Omental fat pad (tissue), 4 donors: ENCODE results near the gene ZAR1L. TPM values are rescaled to one million over a fixed set of nuclear protein-coding genes. Genes with fewer than 3 reads are reported as not detected.

ENCODE experiments used
- total RNA-seq, 4 donors: library from RNA; depleted of rRNA; stranded (reverse); fragments of >200 nt; gene quantifications; one replicate each; pipeline ENCODE4 v1.1.0, GENCODE V29; 2016

The ZAR1L gene
- total RNA-seq, 4 donors from 2014 or later: not detected

Other genes with a start within 250 kb of the ZAR1L start
- 1 to 10 TPM; 2.0 to 3.3 (median 2.5) TPM for gene BRCA2, start 145 bp upstream of the ZAR1L start, total RNA-seq
- 10 to 100 TPM; 10.6 to 28.4 (median 16.3) TPM for gene N4BP2L1, start 112.8 kb upstream of the ZAR1L start, total RNA-seq
- 100 to 1,000 TPM in 3 of 4 donors, 10 to 100 TPM in 1; 95.2 to 202 (median 136) TPM for gene N4BP2L2, start 223.4 kb upstream of the ZAR1L start, total RNA-seq